Measurements from ENCODE around the gene GARRE1. TPM values are rescaled to one million over a fixed set of nuclear protein-coding genes. Genes with fewer than 3 reads are reported as not detected.
"Not testable (repeated sequence)": the region's sequence is repeated elsewhere in the genome, so short reads cannot be mapped to it uniquely, and the experiment has no call there.

The GARRE1 gene
- polyA plus RNA-seq, 1 experiment = 17.6 TPM

DNA sequence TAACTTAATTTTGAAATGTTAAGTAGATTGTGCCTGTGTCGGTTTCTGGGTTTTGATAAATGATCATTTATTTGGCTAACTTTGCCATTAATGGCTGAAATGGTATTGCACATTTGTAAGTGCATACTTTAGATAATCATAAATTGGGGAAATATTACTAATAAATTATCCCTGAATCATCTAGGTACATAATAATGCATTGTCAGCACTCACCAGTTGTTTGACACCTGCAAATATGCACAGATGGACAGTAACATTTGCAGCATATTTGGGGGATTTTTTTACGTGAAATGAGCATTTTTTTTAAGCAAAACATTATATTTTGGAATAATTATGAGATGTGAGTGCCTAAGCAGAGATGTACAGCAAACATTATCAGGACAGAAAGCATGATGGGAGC is 41.1 kb upstream of the GARRE1 start:
- CTCF ChIA-PET = no interaction called here
- TF ChIP-seq, protein P1, sequence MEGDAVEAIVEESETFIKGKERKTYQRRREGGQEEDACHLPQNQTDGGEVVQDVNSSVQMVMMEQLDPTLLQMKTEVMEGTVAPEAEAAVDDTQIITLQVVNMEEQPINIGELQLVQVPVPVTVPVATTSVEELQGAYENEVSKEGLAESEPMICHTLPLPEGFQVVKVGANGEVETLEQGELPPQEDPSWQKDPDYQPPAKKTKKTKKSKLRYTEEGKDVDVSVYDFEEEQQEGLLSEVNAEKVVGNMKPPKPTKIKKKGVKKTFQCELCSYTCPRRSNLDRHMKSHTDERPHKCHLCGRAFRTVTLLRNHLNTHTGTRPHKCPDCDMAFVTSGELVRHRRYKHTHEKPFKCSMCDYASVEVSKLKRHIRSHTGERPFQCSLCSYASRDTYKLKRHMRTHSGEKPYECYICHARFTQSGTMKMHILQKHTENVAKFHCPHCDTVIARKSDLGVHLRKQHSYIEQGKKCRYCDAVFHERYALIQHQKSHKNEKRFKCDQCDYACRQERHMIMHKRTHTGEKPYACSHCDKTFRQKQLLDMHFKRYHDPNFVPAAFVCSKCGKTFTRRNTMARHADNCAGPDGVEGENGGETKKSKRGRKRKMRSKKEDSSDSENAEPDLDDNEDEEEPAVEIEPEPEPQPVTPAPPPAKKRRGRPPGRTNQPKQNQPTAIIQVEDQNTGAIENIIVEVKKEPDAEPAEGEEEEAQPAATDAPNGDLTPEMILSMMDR (IDR thresholded peaks at IDR 0.05; ENCODE audit: low read depth, low read length) = no peak
- no peak overlapping the region for H3K4me3 ChIP-seq (ENCODE audit: low read depth, low read length)
- no peak overlapping the region for H3K27ac ChIP-seq (ENCODE audit: low read depth, low read length)
- H3K27me3 ChIP-seq (ENCODE audit: control insufficient read depth, insufficient read depth, low read length) = no peaks in the 10 kb centered on the region
- POLR2A ChIA-PET = no interaction called here
- DNase-seq (ENCODE audit: low read depth, low spot score) = no peak
- no peaks in the 10 kb centered on the region for H3K9me3 ChIP-seq (ENCODE audit: control insufficient read depth, insufficient read depth, low read length)

GRCh38 chr19:34214040-34214439 is 40.3 kb upstream of the GARRE1 start:
- H3K27ac ChIP-seq (ENCODE audit: low read depth, low read length) = no peak overlapping the region
- DNase-seq (ENCODE audit: low read depth, low spot score) = no peak
- no peak overlapping the region for H3K4me3 ChIP-seq (ENCODE audit: low read depth, low read length)
- no peaks in the 10 kb centered on the region for H3K9me3 ChIP-seq (ENCODE audit: control insufficient read depth, insufficient read depth, low read length)
- POLR2A ChIA-PET = no interaction called here
- H3K27me3 ChIP-seq (ENCODE audit: control insufficient read depth, insufficient read depth, low read length) = no peaks in the 10 kb centered on the region
- TF ChIP-seq, protein P1 (IDR thresholded peaks at IDR 0.05; ENCODE audit: low read depth, low read length) = no peak
- CTCF ChIA-PET = no interaction called here

- POLR2A ChIA-PET = no interaction called here
- TF ChIP-seq, protein P1 (IDR thresholded peaks at IDR 0.05; ENCODE audit: low read depth, low read length) = no peak
- no peaks in the 10 kb centered on the region for H3K9me3 ChIP-seq (ENCODE audit: control insufficient read depth, insufficient read depth, low read length)
Observed at GRCh38 chr19:34215006-34215665, 39.2 kb upstream of the GARRE1 start.

GRCh38 chr19:34215666-34216038 is 38.7 kb upstream of the GARRE1 start:
- TF ChIP-seq, protein P1 (IDR thresholded peaks at IDR 0.05; ENCODE audit: low read depth, low read length) = no peak
- CTCF ChIA-PET = no interaction called here
- no peak for DNase-seq (ENCODE audit: low read depth, low spot score)
- POLR2A ChIA-PET = interaction anchor here (0.7 kb wide), 1 partner anchor 10 kb away, joined by 3 read pairs; no protein-coding TSS in a partner anchor
- no peaks in the 10 kb centered on the region for H3K27me3 ChIP-seq (ENCODE audit: control insufficient read depth, insufficient read depth, low read length)
- H3K27ac ChIP-seq (ENCODE audit: low read depth, low read length) = no peak overlapping the region
- no peaks in the 10 kb centered on the region for H3K9me3 ChIP-seq (ENCODE audit: control insufficient read depth, insufficient read depth, low read length)
- no peak overlapping the region for H3K4me3 ChIP-seq (ENCODE audit: low read depth, low read length)

More at GRCh38 chr19:34215006-34215665, 39.2 kb upstream of the GARRE1 start:
- Histone ChIP-seq H3K27me3 (ENCODE audit: control insufficient read depth, insufficient read depth, low read length) (no peaks in the 10 kb centered on the region), H3K4me3 (ENCODE audit: low read depth, low read length) (no peak overlapping the region), H3K27ac (ENCODE audit: low read depth, low read length) (no peak overlapping the region)
- CTCF ChIA-PET = no interaction called here
- no peak for DNase-seq (ENCODE audit: low read depth, low spot score)

DNA sequence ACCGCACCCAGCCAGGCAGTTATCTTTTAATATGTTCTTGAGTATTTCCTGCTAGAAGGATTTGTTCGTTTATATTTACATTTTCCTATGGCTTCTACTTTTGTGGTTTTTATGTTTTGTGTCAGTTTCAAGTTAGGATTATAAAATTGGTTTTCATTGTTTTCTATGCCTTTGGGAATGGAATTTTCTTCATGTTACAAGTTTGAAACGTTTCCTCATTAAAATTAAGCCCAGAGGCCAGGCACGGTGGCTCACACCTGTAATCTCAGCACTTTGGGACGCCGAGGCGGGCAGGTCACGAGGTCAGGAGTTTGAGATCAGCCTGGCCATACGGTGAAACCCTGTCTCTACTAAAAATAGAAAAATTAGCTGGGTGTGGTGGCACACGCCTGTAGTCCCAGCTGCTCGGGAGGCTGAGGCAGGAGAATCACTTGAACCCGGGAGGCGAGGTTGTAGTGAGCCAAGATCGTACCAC is 37.6 kb upstream of the GARRE1 start:
- POLR2A ChIA-PET = interaction anchor here (0.5 kb wide), 1 partner anchor 20 kb away, joined by 3 read pairs; no protein-coding TSS in a partner anchor
- CTCF ChIA-PET = interaction anchor here (2.5 kb wide), 1 partner anchor 129 kb away, joined by 7 read pairs; no protein-coding TSS in a partner anchor

More for the DNA sequence above, 37.6 kb upstream of the GARRE1 start:
- not testable (repeated sequence) for H3K4me3 ChIP-seq (ENCODE audit: low read depth, low read length); H3K27me3 ChIP-seq (ENCODE audit: control insufficient read depth, insufficient read depth, low read length); DNase-seq (ENCODE audit: low read depth, low spot score); H3K9me3 ChIP-seq (ENCODE audit: control insufficient read depth, insufficient read depth, low read length); H3K27ac ChIP-seq (ENCODE audit: low read depth, low read length)
